H9 (cell line): ENCODE results near the gene NRIP3. TPM values are rescaled to one million over a fixed set of nuclear protein-coding genes. Genes with fewer than 3 reads are reported as not detected.
A peak's percentile ranks its signal among the peaks of the same experiment; 100 is the strongest.

Source experiments
- DNase-seq: peaks from one replicate; pipeline ENCODE4 v3.0.0-alpha.2; 2017
- H2AFZ ChIP-seq: one replicate; pipeline ENCODE4 v1.6.1; 2013; ENCODE audit warnings: mild to moderate bottlenecking, low read length, control low read depth, moderate library complexity
- H2AK5ac ChIP-seq: 2 replicates; pipeline ENCODE4 v1.6.1; 2013; ENCODE audit warnings: low read length, control low read depth, mixed read lengths; ENCODE audit not compliant: insufficient read length
- H2BK120ac ChIP-seq: one replicate; pipeline ENCODE4 v1.6.1; 2013; ENCODE audit warnings: low read depth, mild to moderate bottlenecking, low read length, control low read depth, inconsistent platforms; ENCODE audit not compliant: poor library complexity, severe bottlenecking
- H2BK12ac ChIP-seq: 2 replicates; pipeline ENCODE4 v1.6.1; 2013; ENCODE audit warnings: low read length, control low read depth, mixed read lengths, low read depth; ENCODE audit not compliant: insufficient read length
- H2BK15ac ChIP-seq: 2 replicates; pipeline ENCODE4 v1.6.1; 2013; ENCODE audit warnings: low read depth, low read length, control low read depth
- H2BK20ac ChIP-seq: one replicate; pipeline ENCODE4 v1.6.1; 2013; ENCODE audit warnings: low read depth, mild to moderate bottlenecking, low read length, control low read depth, inconsistent platforms; ENCODE audit not compliant: poor library complexity, severe bottlenecking
- H2BK5ac ChIP-seq: 2 replicates; pipeline ENCODE4 v1.6.1; 2013; ENCODE audit warnings: low read length, control low read depth, mixed read lengths; ENCODE audit not compliant: insufficient read length
- H3K14ac ChIP-seq: 2 replicates; pipeline ENCODE4 v1.6.1; 2013; ENCODE audit warnings: low read length, control low read depth; ENCODE audit not compliant: insufficient read depth
- H3K18ac ChIP-seq: 2 replicates; pipeline ENCODE4 v1.6.1; 2013; ENCODE audit warnings: low read depth, mild to moderate bottlenecking, mixed read lengths, low read length, control low read depth; ENCODE audit not compliant: insufficient read length
- H3K23ac ChIP-seq: 2 replicates; pipeline ENCODE4 v1.6.1; 2013; ENCODE audit warnings: low read length, control low read depth, mixed read lengths, low read depth; ENCODE audit not compliant: insufficient read length
- H3K23me2 ChIP-seq: 2 replicates; pipeline ENCODE4 v1.6.1; 2013; ENCODE audit warnings: low read depth, mild to moderate bottlenecking, mixed read lengths, low read length, control low read depth; ENCODE audit not compliant: insufficient read length, poor library complexity, severe bottlenecking
- H3K27ac ChIP-seq: 2 replicates; pipeline ENCODE4 v1.5.1; 2013; ENCODE audit warnings: low read length, control low read depth, mixed read lengths, low read depth; ENCODE audit not compliant: insufficient read length
- H3K27me3 ChIP-seq: 2 replicates; pipeline ENCODE4 v1.6.1; 2013; ENCODE audit warnings: low read length, control low read depth, inconsistent platforms; ENCODE audit not compliant: insufficient read depth
- H3K4ac ChIP-seq: 2 replicates; pipeline ENCODE4 v1.6.1; 2013; ENCODE audit warnings: low read depth, mild to moderate bottlenecking, control low read depth, inconsistent platforms, low read length, moderate library complexity
- H3K4me1 ChIP-seq: 2 replicates; pipeline ENCODE4 v1.6.1; 2013; ENCODE audit warnings: low read length, control low read depth, inconsistent platforms; ENCODE audit not compliant: insufficient read depth
- H3K4me2 ChIP-seq: 2 replicates; pipeline ENCODE4 v1.6.1; 2013; ENCODE audit warnings: low read length, control low read depth, mixed read lengths; ENCODE audit not compliant: insufficient read length, insufficient read depth
- H3K56ac ChIP-seq: 2 replicates; pipeline ENCODE4 v1.6.1; 2013; ENCODE audit warnings: low read depth, mild to moderate bottlenecking, mixed read lengths, low read length, control low read depth; ENCODE audit not compliant: insufficient read length
- H3K79me1 ChIP-seq: 2 replicates; pipeline ENCODE4 v1.6.1; 2013; ENCODE audit warnings: low read depth, mild to moderate bottlenecking, moderate library complexity, low read length, control low read depth, inconsistent platforms; ENCODE audit not compliant: insufficient read depth, poor library complexity, severe bottlenecking
- H3K79me2 ChIP-seq: 2 replicates; pipeline ENCODE4 v1.6.1; 2013; ENCODE audit warnings: low read length, control low read depth, inconsistent platforms; ENCODE audit not compliant: insufficient read depth
- H3K9ac ChIP-seq: 2 replicates; pipeline ENCODE4 v1.6.1; 2013; ENCODE audit warnings: low read length, control low read depth, mixed read lengths; ENCODE audit not compliant: insufficient read length; ENCODE audit errors: extremely low read depth
- H3K9me3 ChIP-seq: one replicate; pipeline ENCODE4 v1.6.1; 2013; ENCODE audit warnings: low read depth, low read length, inconsistent platforms; ENCODE audit not compliant: control insufficient read depth
- H3T11ph ChIP-seq: one replicate; pipeline ENCODE4 v1.6.1; 2013; ENCODE audit warnings: mild to moderate bottlenecking, low read length, control low read depth, inconsistent platforms
- H4K20me1 ChIP-seq: one replicate; pipeline ENCODE4 v1.6.1; 2013; ENCODE audit not compliant: control insufficient read depth, insufficient read length, insufficient read depth
- H4K5ac ChIP-seq: 2 replicates; pipeline ENCODE4 v1.6.1; 2013; ENCODE audit warnings: low read depth, mild to moderate bottlenecking, mixed read lengths, low read length, control low read depth; ENCODE audit not compliant: insufficient read length
- H4K8ac ChIP-seq: replicated peaks from 2 replicates; pipeline ENCODE4 v1.6.1; 2013; ENCODE audit warnings: low read length, control low read depth, mixed read lengths, low read depth; ENCODE audit not compliant: insufficient read length
- H4K91ac ChIP-seq: 2 replicates; pipeline ENCODE4 v1.6.1; 2013; ENCODE audit warnings: low read depth, mild to moderate bottlenecking, moderate library complexity, mixed read lengths, low read length, control low read depth; ENCODE audit not compliant: insufficient read length
- H3K27ac Mint-ChIP-seq, 3 experiments: 2 replicates in 2 of 3; 3 replicates in 1 of 3; pipeline ENCODE4 v1.8.0; 2020 to 2021; ENCODE audit warnings: mixed read lengths in 3 of 3, mild to moderate bottlenecking in 1 of 3, moderate library complexity in 1 of 3
- H3K27me3 Mint-ChIP-seq: 2 replicates; pipeline ENCODE4 v1.8.0; 2021; ENCODE audit warnings: low read depth, mild to moderate bottlenecking, moderate library complexity, mixed read lengths
- H3K36me3 Mint-ChIP-seq, 3 experiments: 2 replicates in 2 of 3; 3 replicates in 1 of 3; pipeline ENCODE4 v1.8.0; 2020 to 2021; ENCODE audit warnings: low read depth in 3 of 3, mixed read lengths in 3 of 3; ENCODE audit not compliant: insufficient read depth in 1 of 3
- H3K4me1 Mint-ChIP-seq, 2 experiments: 2 replicates each; pipeline ENCODE4 v1.8.0; 2020; ENCODE audit warnings: mixed read lengths in 2 of 2
- H3K4me3 Mint-ChIP-seq, 2 experiments: 2 replicates in 1 of 2; 3 replicates in 1 of 2; pipeline ENCODE4 v1.8.0; 2020 to 2021; ENCODE audit warnings: mild to moderate bottlenecking in 2 of 2, mixed read lengths in 2 of 2, moderate library complexity in 1 of 2
- H3K9me3 Mint-ChIP-seq, 2 experiments: 2 replicates in 1 of 2; 3 replicates in 1 of 2; pipeline ENCODE4 v1.8.0; 2020; ENCODE audit warnings: mild to moderate bottlenecking in 2 of 2, mixed read lengths in 2 of 2, moderate library complexity in 1 of 2
- WGBS: extraction: QIAGEN DNeasy Blood & Tissue Kit; methylation state at CpG from one replicate; pipeline ENCODE4 v1.1.7; 2013; ENCODE audit warnings: missing lambda C conversion rate, low lambda C conversion rate, mixed read lengths; ENCODE audit not compliant: insufficient read length; ENCODE audit errors: extremely low coverage; 5-methylcytosine and 5-hydroxymethylcytosine counted together
- total RNA-seq: library from RNA; stranded (reverse); gene quantifications from 2 replicates; pipeline ENCODE4 v1.2.1, GENCODE V29; 2021
- TF ChIP-seq, protein P1 (sequence below): fragments of 200-600 bp; sonication (generic); conservative IDR thresholded peaks from 3 replicates; pipeline ENCODE4 v1.8.0; 2021; ENCODE audit warnings: antibody characterized with exemption, mild to moderate bottlenecking

The NRIP3 gene
- total RNA-seq, 1 experiment from 2014 or later, result 4.2 TPM

DNA sequence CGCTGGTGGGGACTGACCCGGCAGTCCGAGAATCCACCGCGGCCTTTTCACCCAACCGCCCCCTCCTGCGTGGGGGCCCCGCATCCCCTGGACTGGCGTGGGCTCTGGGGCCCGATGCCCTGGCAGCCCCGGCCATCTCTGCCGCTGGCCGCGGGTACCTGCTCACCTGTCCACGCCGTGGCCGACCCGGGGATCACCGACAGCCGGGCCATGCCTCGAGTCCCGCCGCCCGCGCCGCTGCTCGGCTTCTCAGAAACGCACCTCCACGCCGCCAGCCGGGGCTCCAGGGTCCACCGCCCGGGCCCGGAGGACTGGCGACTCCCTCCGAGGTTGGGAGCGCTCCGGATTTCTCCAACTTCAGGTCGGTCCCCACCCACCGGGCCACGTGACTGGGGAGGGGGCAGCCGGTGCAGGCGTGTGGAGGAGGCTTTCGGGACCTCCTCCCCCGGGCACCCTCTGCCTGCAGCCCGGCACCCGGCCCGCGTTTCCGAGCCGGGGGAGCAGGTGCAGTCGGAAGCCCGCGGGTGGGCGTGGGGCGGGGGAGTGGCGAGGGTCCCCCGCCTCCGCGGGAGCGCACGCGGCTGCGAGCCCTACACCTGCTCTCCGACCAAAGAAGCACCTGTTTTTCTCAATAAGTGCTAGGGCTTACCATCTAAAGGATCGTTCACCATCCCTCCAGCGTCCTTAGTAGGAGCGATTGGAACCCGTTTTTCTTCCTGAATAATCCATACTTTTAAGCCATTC, 554 bp upstream of the NRIP3 start:
- Histone ChIP-seq H2BK120ac (no peak overlapping the region), H3K14ac (no peak overlapping the region), H2AK5ac (no peak overlapping the region), H3K4me1 (no peaks in the 10 kb centered on the region), H3K27me3 (peaks cover 27% of the 10 kb centered on the region), H2BK5ac (no peak overlapping the region), H3T11ph (no peak overlapping the region), H3K23ac (no peak overlapping the region), H2BK20ac (no peak overlapping the region), H3K23me2 (peaks cover 8% of the 10 kb centered on the region), H3K79me1 (no peaks in the 10 kb centered on the region), H2BK15ac (no peak overlapping the region), H4K5ac (no peak overlapping the region), H3K4me2 (peak overlapping the region; percentile 26), H3K4ac (no peak overlapping the region), H2BK12ac (no peak overlapping the region), H2AFZ (no peak overlapping the region), H3K56ac (no peak overlapping the region), H3K79me2 (no peaks in the 10 kb centered on the region), H3K18ac (no peak overlapping the region), H4K20me1 (no peaks in the 10 kb centered on the region), H4K8ac (no peak overlapping the region), H3K9me3 (no peaks in the 10 kb centered on the region), H4K91ac (no peak overlapping the region), H3K27ac (no peak overlapping the region), H3K9ac (no peak overlapping the region)
- Mint-ChIP-seq H3K27ac (no peak overlapping the region), H3K4me1 (peaks cover 4 to 15% of the 10 kb centered on the region in 2 experiments), H3K36me3 (no peaks in the 10 kb centered on the region), H3K27me3 (peaks cover 83% of the 10 kb centered on the region), H3K4me3 (peak overlapping the region; percentile 55 to 64), H3K9me3 (no peaks in the 10 kb centered on the region)
- TF ChIP-seq, protein P1, sequence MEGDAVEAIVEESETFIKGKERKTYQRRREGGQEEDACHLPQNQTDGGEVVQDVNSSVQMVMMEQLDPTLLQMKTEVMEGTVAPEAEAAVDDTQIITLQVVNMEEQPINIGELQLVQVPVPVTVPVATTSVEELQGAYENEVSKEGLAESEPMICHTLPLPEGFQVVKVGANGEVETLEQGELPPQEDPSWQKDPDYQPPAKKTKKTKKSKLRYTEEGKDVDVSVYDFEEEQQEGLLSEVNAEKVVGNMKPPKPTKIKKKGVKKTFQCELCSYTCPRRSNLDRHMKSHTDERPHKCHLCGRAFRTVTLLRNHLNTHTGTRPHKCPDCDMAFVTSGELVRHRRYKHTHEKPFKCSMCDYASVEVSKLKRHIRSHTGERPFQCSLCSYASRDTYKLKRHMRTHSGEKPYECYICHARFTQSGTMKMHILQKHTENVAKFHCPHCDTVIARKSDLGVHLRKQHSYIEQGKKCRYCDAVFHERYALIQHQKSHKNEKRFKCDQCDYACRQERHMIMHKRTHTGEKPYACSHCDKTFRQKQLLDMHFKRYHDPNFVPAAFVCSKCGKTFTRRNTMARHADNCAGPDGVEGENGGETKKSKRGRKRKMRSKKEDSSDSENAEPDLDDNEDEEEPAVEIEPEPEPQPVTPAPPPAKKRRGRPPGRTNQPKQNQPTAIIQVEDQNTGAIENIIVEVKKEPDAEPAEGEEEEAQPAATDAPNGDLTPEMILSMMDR, result no peak
- peak; percentile 73 for DNase-seq
- WGBS, result no CpG with 5 or more reads among the region's 69 CpGs
